ENCODE data around the gene BAIAP2L1.
"Not testable (repeated sequence)": the region's sequence is repeated elsewhere in the genome, so short reads cannot be mapped to it uniquely, and the experiment has no call there.

Gene BAIAP2L1

GRCh38 chr7:98400542-98401340 is at the start of gene BAIAP2L1:
TSS of gene BAIAP2L1 (minus strand) at chr7:98401090. CDS start at chr7:98400852, 238 bp downstream.
- Histone ChIP-seq H3K4me1 (ENCODE audit: low read length) (peaks cover 4% of the 10 kb centered on the region; the same call in 1 of the 2 replicates), H3F3A (ENCODE audit: insufficient read depth, low read length) (peaks cover 4% of the 10 kb centered on the region; the same call in 1 of the 2 replicates), H3K27ac (ENCODE audit: low read length) (peak within 1 kb of the TSS; percentile 37; the same call in 1 of the 2 replicates), H3K4me3 (ENCODE audit: low read length) (peak within 1 kb of the TSS; percentile 79), H4K20me1 (ENCODE audit: insufficient read depth, low read length) (0 out of 2 replicates have a peak, but pooled peaks cover 3% of the 10 kb centered on the region), H3K9me2 (replicated peaks; ENCODE audit: insufficient read depth, low read length) (no peaks in the 10 kb centered on the region), H3K79me2 (ENCODE audit: low read length) (peaks cover 43% of the 10 kb centered on the region), H3K36me3 (replicated peaks; ENCODE audit: insufficient read depth, low read length) (no peaks in the 10 kb centered on the region), H3K9ac (ENCODE audit: low read length) (peak within 1 kb of the TSS; percentile 78), H3K9me3 (replicated peaks; ENCODE audit: insufficient read depth, low read length) (no peaks in the 10 kb centered on the region), H3K27me3 (replicated peaks; ENCODE audit: insufficient read depth, low read length) (no peaks in the 10 kb centered on the region), H2AFZ (ENCODE audit: low read length) (peak within 1 kb of the TSS; percentile 95), H3K4me2 (ENCODE audit: low read depth, low read length) (peak within 1 kb of the TSS; percentile 91)
- DNase-seq: peak; percentile 92
- no peak for TF ChIP-seq EZH2phosphoT487 (IDR thresholded peaks at IDR 0.05; ENCODE audit: low read length)

- Histone ChIP-seq H4K20me1 (ENCODE audit: insufficient read depth, low read length) (no peaks in the 10 kb centered on the region), H3K79me2 (ENCODE audit: low read length) (no peaks in the 10 kb centered on the region), H3K4me2 (ENCODE audit: low read depth, low read length) (no peak overlapping the region), H2AFZ (ENCODE audit: low read length) (no peak overlapping the region), H3K27me3 (replicated peaks; ENCODE audit: insufficient read depth, low read length) (no peaks in the 10 kb centered on the region), H3K36me3 (replicated peaks; ENCODE audit: insufficient read depth, low read length) (no peaks in the 10 kb centered on the region), H3F3A (ENCODE audit: insufficient read depth, low read length) (no peaks in the 10 kb centered on the region), H3K9me2 (replicated peaks; ENCODE audit: insufficient read depth, low read length) (no peaks in the 10 kb centered on the region), H3K27ac (ENCODE audit: low read length) (no peak overlapping the region), H3K9me3 (replicated peaks; ENCODE audit: insufficient read depth, low read length) (no peaks in the 10 kb centered on the region), H3K9ac (ENCODE audit: low read length) (no peak overlapping the region), H3K4me3 (ENCODE audit: low read length) (no peak overlapping the region), H3K4me1 (ENCODE audit: low read length) (no peaks in the 10 kb centered on the region)
- no peak for TF ChIP-seq CTCF (IDR thresholded peaks at IDR 0.05; ENCODE audit: low read length)
- TF ChIP-seq EZH2 (optimal IDR thresholded peaks at IDR 0.05; ENCODE audit: low read depth, low read length): no peak
- no peak for TF ChIP-seq EZH2phosphoT487 (IDR thresholded peaks at IDR 0.05; ENCODE audit: low read length)
- DNase-seq: no peak
Measured at GRCh38 chr7:98448766-98449165, 47.9 kb upstream of the BAIAP2L1 start.

GRCh38 chr7:98440992-98441391 is 40.1 kb upstream of the BAIAP2L1 start:
- DNase-seq; H3K27me3 ChIP-seq (replicated peaks; ENCODE audit: insufficient read depth, low read length); H3K9me3 ChIP-seq (replicated peaks; ENCODE audit: insufficient read depth, low read length); H2AFZ ChIP-seq (ENCODE audit: low read length); H3K27ac ChIP-seq (ENCODE audit: low read length); H3K4me1 ChIP-seq (ENCODE audit: low read length); H3K9me2 ChIP-seq (replicated peaks; ENCODE audit: insufficient read depth, low read length); H3F3A ChIP-seq (ENCODE audit: insufficient read depth, low read length); H4K20me1 ChIP-seq (ENCODE audit: insufficient read depth, low read length); H3K79me2 ChIP-seq (ENCODE audit: low read length); H3K4me3 ChIP-seq (ENCODE audit: low read length); H3K4me2 ChIP-seq (ENCODE audit: low read depth, low read length); H3K9ac ChIP-seq (ENCODE audit: low read length); H3K36me3 ChIP-seq (replicated peaks; ENCODE audit: insufficient read depth, low read length): not testable (repeated sequence)

GRCh38 chr7:98439484-98439883 is 38.6 kb upstream of the BAIAP2L1 start:
- no peaks in the 10 kb centered on the region for H3K36me3 ChIP-seq (replicated peaks; ENCODE audit: insufficient read depth, low read length)
- no peak overlapping the region for H2AFZ ChIP-seq (ENCODE audit: low read length)
- TF ChIP-seq CTCF (IDR thresholded peaks at IDR 0.05; ENCODE audit: low read length) (no peak), EZH2phosphoT487 (IDR thresholded peaks at IDR 0.05; ENCODE audit: low read length) (no peak), EZH2 (optimal IDR thresholded peaks at IDR 0.05; ENCODE audit: low read depth, low read length) (no peak)
- no peak overlapping the region for H3K9ac ChIP-seq (ENCODE audit: low read length)
- no peaks in the 10 kb centered on the region for H3F3A ChIP-seq (ENCODE audit: insufficient read depth, low read length)
- no peaks in the 10 kb centered on the region for H3K27me3 ChIP-seq (replicated peaks; ENCODE audit: insufficient read depth, low read length)
- H3K9me3 ChIP-seq (replicated peaks; ENCODE audit: insufficient read depth, low read length): no peaks in the 10 kb centered on the region
- H3K4me2 ChIP-seq (ENCODE audit: low read depth, low read length): no peak overlapping the region
- no peaks in the 10 kb centered on the region for H3K79me2 ChIP-seq (ENCODE audit: low read length)
- DNase-seq: no peak
- H3K9me2 ChIP-seq (replicated peaks; ENCODE audit: insufficient read depth, low read length): no peaks in the 10 kb centered on the region
- H4K20me1 ChIP-seq (ENCODE audit: insufficient read depth, low read length): no peaks in the 10 kb centered on the region
- H3K4me3 ChIP-seq (ENCODE audit: low read length): no peak overlapping the region
- H3K27ac ChIP-seq (ENCODE audit: low read length): no peak overlapping the region
- H3K4me1 ChIP-seq (ENCODE audit: low read length): no peaks in the 10 kb centered on the region
